Measurements from ENCODE around the gene TBC1D16.
"Not testable (repeated sequence)": the region's sequence is repeated elsewhere in the genome, so short reads cannot be mapped to it uniquely, and the experiment has no call there.

The TBC1D16 gene

DNA sequence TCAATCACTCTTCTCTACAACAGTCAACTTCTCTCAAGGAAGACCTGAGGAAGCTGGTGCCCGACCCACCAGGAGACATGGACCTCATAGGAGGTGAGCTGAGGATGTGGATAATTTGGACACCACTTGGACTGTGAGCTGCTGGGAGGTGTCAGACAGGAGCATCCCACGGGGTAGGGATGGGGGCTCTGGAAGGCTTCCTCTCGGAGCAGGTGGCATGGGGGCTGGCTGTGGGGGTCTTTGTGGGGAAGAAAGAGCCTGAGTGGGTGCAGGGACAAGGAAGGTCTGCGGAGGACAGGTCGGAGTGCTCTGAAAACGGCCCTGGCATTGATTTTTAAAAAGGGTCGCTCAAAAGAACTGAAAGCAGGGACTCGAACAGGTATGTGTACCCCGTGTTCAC lies 64.0 kb downstream of the TBC1D16 start:
- DNase-seq (ENCODE audit: low read depth), result no peak

DNA sequence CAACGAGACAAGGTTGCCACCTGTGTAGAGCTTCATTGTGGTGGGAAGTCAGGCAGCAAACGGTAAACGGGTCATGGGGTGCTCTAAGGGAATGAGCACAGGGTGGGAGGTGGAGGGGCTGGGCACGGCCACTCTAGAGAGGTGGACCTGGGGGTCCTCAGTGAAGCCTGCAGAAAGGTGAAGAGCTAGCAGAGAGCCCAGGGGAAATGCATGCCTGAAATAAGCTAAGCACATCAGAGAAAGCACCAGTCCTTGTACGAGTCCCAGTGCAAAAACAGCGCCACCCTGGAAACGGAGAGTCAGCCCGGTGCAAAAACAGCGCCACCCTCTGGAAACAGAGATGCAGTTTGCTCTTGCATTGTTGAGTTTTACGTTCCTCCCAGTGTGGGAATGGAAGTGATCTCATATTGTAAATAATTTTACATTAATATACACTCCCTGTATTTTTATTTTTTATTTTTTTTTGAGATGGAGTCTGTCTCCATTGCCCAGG lies 65.0 kb downstream of the TBC1D16 start:
- no peak for DNase-seq (ENCODE audit: low read depth)

DNA sequence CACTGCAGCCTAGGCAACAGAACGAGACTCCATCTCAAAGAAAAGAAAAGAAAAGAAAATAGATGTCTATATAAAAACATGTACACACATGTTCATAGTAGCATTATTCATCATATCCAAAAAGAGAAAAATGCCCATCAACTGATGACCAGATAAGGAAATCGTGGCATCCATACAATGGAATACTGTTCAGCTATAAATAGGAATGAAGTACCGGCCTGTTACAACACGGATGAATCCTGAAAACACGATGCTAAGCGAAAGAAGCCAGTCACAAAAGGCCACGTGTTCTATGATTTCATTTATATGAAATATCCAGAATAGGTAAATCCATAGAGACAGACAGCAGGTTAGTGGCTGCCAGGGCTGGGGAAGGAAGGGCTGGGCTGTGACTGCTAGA lies 65.8 kb downstream of the TBC1D16 start:
- DNase-seq (ENCODE audit: low read depth), result no peak

DNA sequence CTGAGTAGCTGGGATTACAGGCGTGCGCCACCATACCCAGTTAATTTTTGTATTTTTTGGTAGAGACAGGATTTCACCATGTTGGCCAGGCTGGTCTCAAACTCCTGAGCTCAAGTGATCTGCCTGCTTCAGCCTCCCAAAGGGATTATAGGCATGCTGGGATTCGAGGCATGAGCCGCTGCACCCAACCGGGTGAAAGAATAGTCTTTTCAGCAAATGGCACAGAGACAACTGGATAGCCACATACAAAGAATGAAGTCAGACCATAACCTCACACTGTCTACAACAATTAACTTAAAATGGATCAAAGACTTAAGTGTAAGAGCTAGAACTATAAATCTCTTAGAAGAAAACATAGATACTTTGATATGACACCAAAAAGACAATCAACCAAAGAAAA lies 67.6 kb downstream of the TBC1D16 start:
- DNase-seq (ENCODE audit: low read depth), result no peak

DNA sequence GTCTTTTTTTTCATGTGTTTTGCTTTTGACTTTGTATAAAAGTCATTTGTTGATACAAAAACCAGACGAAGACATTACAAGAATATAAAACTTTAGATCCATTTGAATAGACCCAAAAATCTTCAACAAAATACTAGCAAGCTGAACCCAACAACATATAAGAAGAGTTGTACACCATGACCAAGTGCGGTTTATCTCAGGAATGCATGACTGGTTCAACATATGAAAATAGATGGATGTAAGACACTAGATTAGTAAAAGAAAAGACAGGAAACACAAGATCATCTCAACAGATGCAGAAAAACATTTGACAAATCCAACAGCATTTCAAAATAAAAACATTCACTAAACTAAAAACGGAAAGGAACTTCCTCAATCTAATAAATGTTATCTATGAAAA lies 69.0 kb downstream of the TBC1D16 start:
- DNase-seq (ENCODE audit: low read depth), result no peak

DNA sequence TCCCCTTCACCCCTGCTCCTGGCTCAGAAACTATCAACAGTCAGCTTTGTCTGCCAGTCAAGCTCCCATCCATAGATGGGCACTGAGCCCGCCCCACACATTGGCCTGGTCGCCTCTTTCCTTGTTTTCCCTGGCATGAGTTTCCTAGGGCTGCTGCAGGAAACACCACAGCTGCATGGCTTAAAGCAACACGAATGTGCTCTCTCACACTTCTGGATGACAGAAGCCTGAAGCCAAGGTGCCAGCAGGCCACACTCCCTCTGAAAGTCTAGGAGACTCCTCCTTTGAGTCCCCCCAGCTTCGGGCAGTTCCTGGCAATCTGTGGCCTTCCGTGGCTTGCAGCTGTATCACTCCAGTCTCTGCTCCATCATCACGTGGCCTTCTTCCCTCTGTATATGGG lies 69.9 kb downstream of the TBC1D16 start:
- DNase-seq (ENCODE audit: low read depth), result no peak

DNA sequence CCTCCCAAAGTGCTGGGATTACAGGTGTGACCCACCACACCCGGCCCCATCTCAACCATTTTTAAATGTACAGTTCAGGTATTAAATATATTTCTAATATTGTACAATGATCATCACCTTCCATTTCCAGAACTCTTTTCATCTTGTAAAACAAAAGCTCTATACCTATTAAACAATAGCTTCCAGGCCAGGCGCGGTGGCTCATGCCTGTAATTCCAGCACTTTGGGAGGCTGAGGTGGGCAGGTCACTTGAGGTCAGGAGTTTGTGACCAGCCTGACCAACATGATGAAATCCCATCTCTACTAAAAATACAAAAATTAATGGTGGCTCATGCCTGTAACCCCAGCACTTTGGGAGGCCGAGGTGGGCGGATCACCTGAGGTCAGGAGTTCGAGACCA lies 73.2 kb downstream of the TBC1D16 start:
- DNase-seq (ENCODE audit: low read depth), result not testable (repeated sequence)

DNA sequence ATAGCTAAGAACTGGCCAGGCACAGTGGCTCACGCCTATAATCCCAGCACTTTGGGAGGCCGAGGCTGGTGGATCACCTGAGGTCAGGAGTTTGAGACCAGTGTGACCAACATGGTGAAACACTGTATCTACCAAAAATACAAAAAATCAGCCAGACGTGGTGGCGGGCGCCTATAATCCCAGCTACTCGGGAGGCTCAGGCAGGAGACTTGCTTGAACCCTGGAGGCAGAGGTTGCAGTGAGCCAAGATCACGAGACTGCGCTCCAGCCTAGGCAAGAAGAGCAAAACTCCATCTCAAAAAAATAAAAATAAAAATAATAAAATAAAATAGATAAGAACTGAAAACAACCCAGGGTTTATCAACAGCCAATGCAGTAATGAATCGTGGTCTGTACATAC lies 74.1 kb downstream of the TBC1D16 start:
- not testable (repeated sequence) for DNase-seq (ENCODE audit: low read depth)

DNA sequence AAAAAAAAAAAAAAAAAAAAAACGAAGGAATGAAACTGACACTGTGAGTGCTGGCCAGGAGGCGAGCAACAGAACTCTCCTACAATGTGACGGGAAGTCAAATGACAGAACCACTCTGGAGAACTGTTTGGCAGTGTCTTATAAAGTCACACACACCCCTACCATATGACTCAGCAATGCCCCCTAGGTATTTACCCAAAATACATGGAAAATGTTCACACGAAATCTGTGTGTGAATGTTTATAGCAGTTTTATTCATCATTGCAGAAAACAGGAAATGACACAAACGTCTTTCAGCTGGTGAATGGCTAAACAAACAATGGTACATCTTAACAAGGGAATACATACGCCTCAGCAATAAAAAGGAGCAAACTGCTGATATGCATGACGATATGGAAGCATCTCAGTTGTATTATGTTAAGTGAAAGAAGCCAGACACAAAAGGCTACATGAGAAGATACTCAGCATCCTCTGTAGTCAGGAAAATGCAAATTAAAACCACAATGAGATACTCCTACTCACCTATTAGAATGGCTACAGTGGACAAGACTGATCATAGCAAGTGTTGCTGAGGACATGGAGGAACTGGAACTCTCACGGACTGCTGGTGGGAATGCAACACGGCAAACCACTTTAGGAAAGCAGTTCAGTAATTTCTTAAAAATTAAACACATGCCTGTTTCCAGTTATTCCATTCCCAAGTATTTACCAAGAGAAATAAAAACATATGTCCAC lies 74.7 kb downstream of the TBC1D16 start:
- DNase-seq (ENCODE audit: low read depth), result no peak

DNA sequence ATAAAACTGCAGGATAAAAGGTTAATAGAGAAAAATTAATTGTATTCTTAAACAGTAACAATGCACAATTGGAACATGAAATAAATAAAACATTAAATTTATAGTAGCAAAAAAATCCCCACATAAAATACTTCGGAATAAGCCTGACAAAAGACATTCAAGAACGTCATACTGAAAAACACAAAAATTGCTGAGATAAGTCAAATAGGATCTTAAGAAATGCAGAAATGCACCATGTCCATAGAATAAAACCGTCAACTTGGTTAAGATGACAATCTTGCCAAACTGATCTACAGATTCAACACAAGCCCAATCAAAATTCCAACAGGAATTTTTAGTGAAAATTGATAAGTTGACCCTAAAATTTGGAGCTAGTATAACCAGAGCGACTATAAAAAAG lies 76.6 kb downstream of the TBC1D16 start:
- DNase-seq (ENCODE audit: low read depth), result no peak

DNA sequence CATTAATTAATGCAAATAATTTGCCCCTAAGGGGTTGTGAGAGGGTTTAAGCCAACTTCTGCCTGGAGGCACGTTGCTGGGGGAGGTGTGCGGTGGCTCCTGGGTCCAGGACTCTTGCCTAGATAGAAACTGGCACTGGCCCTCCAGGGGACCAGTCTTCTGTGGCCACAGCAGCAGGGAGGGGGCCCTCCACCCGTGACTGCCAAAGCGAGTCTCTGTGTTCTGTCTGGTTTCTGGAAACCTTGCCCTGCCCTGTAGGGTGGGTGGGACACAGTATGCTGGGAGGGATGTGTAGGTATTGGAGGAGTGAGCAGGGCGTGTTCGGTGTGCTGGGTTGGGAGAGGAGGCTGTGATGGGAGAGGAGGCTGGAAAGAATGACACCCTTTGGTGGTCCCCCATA lies 78.8 kb downstream of the TBC1D16 start:
- DNase-seq (ENCODE audit: low read depth), result no peak

DNA sequence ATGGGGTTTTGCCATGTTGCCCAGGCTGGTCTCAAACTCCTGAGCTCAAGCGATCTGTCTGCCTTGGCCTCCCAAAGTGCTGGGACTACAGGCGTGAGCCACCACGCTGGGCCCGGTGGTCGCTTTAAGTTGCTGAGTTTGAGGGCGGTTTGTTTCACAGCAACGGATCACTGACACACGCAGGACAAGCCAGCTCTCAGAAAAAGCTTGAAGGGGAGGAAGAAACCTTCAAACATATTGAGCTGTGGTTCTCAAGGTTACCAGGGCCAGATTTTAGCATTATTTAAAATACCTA lies 79.3 kb downstream of the TBC1D16 start:
- not testable (repeated sequence) for DNase-seq (ENCODE audit: low read depth)

DNA sequence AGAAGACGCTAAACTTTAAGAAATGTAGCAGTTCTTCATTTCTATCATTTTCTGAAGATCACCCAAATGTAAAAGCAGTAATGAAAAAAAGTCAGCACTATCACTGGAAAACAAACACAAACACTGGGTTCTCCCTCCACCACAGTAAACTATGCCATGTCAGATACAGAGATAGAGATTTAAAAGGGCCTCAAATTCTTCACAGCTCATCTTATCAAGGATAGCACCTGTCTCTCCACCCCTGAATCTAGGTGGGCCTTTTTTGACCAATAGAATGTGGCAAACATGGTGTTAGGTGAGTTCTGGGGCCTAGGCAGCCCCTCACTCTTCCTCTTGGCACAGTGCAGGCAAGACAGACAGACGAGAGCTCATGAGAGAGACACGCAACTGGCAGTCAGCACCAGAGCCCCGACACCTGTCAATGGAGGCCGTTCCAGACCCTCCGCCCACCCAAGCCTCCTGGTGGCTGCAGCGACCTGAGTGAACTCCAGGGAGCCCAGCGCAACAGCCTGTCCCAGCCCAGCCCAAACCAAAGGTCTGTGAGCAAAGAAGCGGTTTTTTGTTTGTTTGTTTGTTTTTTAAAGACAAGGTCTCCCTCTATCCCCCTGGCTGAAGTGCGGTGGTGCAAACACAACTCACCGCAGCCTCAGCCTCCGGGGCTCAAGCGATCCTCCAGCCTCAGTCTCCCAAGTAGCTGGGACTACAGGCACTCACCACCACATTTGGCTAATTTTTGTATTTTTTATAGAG lies 79.8 kb downstream of the TBC1D16 start:
- DNase-seq (ENCODE audit: low read depth), result no peak

DNA sequence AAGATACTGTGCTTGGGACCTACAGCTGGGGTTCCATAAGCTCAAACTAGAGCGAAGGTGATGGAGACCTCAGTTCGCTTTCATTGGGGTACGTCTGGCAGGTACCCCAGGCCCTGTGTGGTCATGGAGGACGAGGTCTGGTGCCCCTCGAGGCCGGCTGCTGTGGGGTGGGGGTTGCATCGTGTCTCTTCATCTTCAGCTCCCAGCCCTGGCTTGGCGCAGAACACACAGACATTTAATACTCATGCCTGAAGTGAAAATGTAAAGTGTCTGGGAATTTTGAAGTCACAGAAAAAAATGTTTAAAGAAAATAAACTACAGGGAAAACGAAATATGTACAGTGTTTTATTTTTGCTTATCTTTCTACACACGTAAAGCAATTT lies 80.5 kb downstream of the TBC1D16 start:
- no peak for DNase-seq (ENCODE audit: low read depth)

DNA sequence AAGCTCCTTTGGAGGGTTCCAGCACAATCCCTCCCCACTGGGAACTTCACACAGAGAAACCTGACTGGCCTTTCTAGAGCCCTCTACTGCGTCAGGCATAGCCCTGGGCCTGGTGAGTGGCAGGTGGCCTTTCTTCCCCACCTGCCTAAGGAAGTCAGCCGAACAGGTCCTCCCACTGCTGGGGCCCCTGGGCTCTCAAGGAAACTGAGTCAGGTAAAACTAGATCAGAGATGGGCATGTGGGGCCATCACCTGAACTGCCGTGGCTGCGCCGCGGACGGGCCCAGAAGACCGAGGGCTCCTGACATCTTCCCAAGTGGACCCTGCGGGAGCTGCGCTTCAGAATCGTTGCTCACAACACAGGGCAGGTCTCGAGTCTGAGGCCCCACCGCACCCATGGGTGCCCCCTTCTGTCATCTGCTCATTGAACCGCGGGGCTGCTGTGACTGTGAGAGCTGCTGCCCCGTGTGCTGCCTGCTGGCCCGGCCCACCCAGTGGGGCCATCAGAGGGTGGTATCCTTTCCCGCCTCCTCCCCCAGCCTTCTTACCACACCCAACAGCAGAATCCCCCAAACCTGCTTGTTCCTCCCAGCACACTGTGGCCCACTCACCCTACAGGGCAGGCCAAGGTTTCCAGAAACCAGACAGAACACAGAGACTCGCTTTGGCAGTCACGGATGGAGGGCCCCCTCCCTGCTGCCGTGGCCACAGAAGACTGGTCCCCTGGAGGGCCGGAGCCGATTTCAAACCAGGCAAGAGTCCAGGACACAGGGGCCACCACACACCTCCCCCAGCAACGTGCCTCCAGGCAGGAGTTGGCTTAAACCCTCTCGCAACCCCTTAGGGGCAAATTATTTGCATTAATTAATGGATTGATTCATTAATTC lies 81.1 kb downstream of the TBC1D16 start:
- DNase-seq (ENCODE audit: low read depth), result no peak

DNA sequence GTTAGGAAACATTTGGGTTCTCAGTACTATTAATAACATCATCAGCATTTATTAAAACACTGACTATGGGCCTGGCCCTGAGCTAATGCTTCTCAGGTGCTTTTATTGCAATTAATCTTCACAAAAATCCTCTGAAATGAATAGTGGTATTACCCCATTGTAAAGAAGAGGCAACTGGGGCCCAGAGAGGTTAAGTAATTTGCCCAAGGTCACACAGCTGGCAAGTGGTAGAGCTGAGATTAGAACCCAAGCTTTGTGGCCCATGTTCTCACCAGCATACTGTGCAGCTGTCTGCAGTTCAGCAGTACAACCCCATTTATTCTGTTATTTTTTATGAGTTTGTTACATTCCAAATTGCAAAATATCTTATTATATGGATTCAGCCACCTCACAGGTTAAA lies 82.3 kb downstream of the TBC1D16 start:
- no peak for DNase-seq (ENCODE audit: low read depth)

DNA sequence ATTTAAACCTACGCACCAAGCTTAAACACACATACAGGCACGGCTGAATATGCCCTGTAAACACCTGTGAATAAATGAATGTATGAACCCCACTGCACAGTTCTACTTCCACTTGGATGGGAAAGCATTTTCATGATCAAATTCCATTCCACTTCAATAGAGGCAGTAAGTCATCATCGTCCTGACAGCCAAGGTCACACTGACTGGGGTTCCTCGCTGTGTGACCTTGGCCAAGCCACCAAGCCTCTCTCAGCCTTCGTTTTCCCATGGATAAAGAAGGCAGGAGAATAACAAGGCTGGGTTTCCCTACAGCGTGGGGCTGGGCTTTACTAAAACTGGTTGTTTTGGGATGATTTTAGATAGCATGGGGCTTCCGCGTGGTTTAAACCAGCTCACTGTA lies 82.8 kb downstream of the TBC1D16 start:
- no peak for DNase-seq (ENCODE audit: low read depth)

DNA sequence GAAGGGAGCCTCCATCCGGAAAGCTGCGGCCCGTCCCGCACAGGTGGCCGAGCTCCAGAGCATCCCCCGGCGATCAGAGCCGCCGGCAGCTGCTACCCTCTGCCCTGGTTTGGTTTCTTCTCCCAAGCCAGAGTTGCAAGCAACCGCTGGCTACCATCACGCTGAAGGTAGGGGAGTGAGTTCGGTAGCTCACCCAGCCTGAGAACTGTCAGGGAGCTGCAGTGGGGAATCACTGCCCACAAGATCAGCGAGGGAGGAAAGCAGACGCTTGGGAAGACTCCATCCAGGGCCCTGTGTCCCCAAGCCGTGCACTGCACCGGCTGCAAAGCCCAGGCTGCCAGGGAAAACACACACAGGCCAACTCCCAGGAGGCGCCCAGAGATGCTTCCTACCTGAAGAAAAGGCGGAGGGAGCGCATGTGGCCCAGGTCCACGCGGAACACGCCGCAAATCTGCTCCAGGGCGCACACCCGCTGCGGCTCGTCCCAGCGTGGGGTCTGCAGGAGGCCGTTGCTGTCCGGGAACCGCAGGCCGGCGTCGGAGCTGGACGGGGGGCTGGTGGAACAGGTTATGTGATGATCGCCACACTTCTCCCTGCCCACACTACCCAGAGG lies 83.3 kb downstream of the TBC1D16 start:
- DNase-seq (ENCODE audit: low read depth), result no peak

DNA sequence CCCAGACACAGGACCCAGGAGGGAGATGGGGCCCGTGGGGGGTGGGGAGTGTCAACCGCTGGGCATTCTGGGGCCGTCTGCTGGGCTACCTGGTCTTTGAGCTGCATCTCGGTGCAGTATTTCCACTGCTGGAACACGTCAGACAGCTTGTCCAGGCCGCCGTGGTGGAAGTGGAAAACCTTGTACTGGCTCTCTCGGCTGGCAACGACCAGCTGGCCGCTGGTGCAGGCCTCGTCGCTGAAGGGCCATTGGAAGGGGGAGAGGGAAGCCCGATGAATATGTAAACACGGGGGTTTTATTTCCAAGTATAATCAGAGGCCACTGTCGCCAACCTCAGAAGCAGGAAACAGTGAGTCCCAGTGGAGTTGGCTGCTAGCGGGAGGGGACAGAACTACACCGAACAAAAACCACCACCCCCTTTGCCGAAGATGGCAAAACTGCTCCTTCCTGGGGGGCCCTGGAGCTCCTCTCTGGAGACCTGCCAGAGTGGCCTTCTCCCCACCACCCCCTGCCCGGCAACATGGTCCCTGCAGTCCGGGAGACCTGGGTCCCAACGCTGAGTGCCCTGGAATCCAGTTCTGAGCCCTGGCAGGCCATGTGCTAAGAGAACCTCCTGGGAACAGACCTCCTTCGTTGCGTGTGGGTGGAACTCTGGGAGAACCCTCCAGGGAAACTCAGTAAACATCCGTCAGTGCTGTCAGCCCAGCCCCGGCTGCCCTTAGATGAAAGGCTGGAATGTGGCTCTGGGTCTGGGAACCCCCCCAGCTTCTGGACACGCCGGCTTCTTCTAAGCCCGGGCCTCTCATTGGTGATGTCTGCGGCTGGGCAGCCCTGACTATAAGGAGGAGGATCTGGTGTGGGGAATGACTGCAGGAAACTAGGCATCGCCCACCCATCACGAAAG lies 84.1 kb downstream of the TBC1D16 start:
- no peak for DNase-seq (ENCODE audit: low read depth)

DNA sequence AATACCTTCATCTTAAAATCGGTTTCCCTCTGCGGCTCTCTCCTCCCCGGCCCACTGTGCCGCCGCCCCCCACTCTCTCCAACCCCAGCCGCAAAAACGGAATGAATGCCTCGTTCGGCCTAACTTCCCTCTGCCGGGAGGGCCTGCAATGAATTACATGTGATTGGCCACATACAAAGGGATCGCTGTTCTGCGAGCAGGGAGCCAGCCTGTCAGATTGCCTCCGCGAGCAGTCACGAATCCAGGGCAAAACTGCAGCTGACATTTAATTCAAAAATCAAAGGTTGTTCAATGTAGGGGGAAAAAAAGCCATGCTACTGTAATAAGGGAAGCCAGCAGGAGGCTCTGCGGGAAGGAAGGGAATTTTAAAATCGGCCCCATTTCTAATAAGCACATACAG lies 84.9 kb downstream of the TBC1D16 start:
- DNase-seq (ENCODE audit: low read depth), result no peak

DNA sequence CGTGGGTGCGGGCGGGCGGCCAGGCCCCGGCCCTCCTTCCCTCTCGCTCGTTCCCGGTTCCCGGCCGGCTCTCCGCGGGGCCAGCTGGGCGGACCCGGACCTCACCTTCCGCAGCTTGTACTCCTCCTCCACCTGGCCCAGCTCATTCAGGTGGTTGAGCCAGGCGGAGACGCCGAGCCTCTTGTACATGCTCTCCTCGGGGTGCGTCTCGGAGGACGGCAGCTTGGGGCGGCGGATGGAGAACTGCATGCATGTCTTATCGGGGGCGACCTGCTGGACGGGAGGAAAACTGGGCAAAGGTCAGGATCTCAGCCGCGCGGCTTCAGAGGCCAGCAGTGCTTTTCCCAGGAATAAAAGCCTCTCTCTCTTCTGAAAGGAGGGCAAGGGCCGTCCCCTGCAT lies 85.4 kb downstream of the TBC1D16 start:
- no peak for DNase-seq (ENCODE audit: low read depth)
